Measurements from ENCODE around the gene PCDHA4. TPM values are rescaled to one million over a fixed set of nuclear protein-coding genes. Genes with fewer than 3 reads are reported as not detected.

Gene PCDHA4
- total RNA-seq, 1 experiment from 2014 or later, result not detected

GRCh38 chr5:140835622-140836510 is 29.0 kb downstream of the PCDHA4 start:
- H3K27me3 ChIP-seq (ENCODE audit: insufficient read depth, low read length), result no peaks in the 10 kb centered on the region
- H3K9me3 ChIP-seq (ENCODE audit: control insufficient read depth in 1 of 2, insufficient read depth in 1 of 2, low read depth in 1 of 2, low read length in 2 of 2), result no peaks in the 10 kb centered on the region; a peak in 1 of 4 replicates
- no peak overlapping the region for H2AFZ ChIP-seq (ENCODE audit: low read depth, low read length, poor library complexity, severe bottlenecking)
- no peak overlapping the region for H3K4me2 ChIP-seq (ENCODE audit: low read length)
- no peaks in the 10 kb centered on the region for H3K36me3 ChIP-seq (ENCODE audit: control insufficient read depth in 1 of 2, insufficient read depth in 2 of 2, low read length in 2 of 2)
- no peaks in the 10 kb centered on the region for H3K79me2 ChIP-seq (ENCODE audit: insufficient read depth, low read length)
- H3K4me3 ChIP-seq (replicated peaks in 1 of 2; ENCODE audit: low read depth in 1 of 2, low read length in 2 of 2), result no peak overlapping the region
- H3K9ac ChIP-seq (ENCODE audit: low read length), result no peak overlapping the region
- H3K9me2 ChIP-seq (ENCODE audit: insufficient read depth), result no peaks in the 10 kb centered on the region
- ATAC-seq, result no peak
- intact Hi-C loops (cut with micrococcal nuclease), result no loop called here
- ChIA-PET CTCF (no interaction called here), POLR2A (no interaction called here), RAD21 (ENCODE audit: low non-redundant PET in 1 of 2, low total read pairs in 2 of 2, uncharacterized antibody in 2 of 2, unreplicated experiment in 2 of 2) (no interaction called here)
- H3K27ac ChIP-seq (ENCODE audit: low read depth, low read length), result no peak overlapping the region
- H3K4me1 ChIP-seq (ENCODE audit: control insufficient read depth in 1 of 2, insufficient read depth in 2 of 2, low read length in 2 of 2), result no peaks in the 10 kb centered on the region
- BruUV-seq (replicated peaks), result no TSS peak
- no peaks in the 10 kb centered on the region for H4K20me1 ChIP-seq (ENCODE audit: insufficient read depth)
- TF ChIP-seq ZNF274 (IDR thresholded peaks at IDR 0.05; ENCODE audit: low read depth, low read length) (no peak), SP1 (IDR thresholded peaks at IDR 0.05; ENCODE audit: low read depth) (no peak), EZH2 (IDR thresholded peaks at IDR 0.05) (no peak), POLR2AphosphoS5 (IDR thresholded peaks at IDR 0.05; ENCODE audit: low read depth, low read length) (no peak), CBX3 (IDR thresholded peaks at IDR 0.05; ENCODE audit: low read depth) (no peak), EZH2phosphoT487 (IDR thresholded peaks at IDR 0.05; ENCODE audit: borderline replicate concordance) (no peak), FOSL1 (IDR thresholded peaks at IDR 0.05; ENCODE audit: low read depth) (no peak), JUND (IDR thresholded peaks at IDR 0.05) (no peak), SIN3A (IDR thresholded peaks at IDR 0.05; ENCODE audit: low read depth) (no peak), POLR2A (IDR thresholded peaks at IDR 0.05; ENCODE audit: borderline replicate concordance, extremely low read depth, insufficient read depth, insufficient read length) (no peak)
- DNase-seq (ENCODE audit: low read depth, low spot score), result no peak

Data from HCT116 (cell line).